Nephron (organoid): ENCODE data around the gene MALRD1.

Source experiments
- H3K27ac Mint-ChIP-seq, 3 experiments: 2 replicates each; pipeline ENCODE4 v1.8.0; 2020; ENCODE audit warnings: mixed read lengths in 3 of 3, mild to moderate bottlenecking in 2 of 3, moderate library complexity in 1 of 3
- H3K27me3 Mint-ChIP-seq: 2 replicates; pipeline ENCODE4 v1.8.0; 2021; ENCODE audit warnings: low read depth, mild to moderate bottlenecking, moderate library complexity, mixed read lengths
- H3K36me3 Mint-ChIP-seq: 2 replicates; pipeline ENCODE4 v1.8.0; 2020; ENCODE audit warnings: low read depth, mixed read lengths
- H3K4me1 Mint-ChIP-seq: 2 replicates; pipeline ENCODE4 v1.8.0; 2020; ENCODE audit warnings: mixed read lengths
- H3K4me3 Mint-ChIP-seq, 3 experiments: 2 replicates each; pipeline ENCODE4 v1.8.0; 2020; ENCODE audit warnings: mild to moderate bottlenecking in 3 of 3, mixed read lengths in 3 of 3, moderate library complexity in 2 of 3
- H3K9me3 Mint-ChIP-seq: 2 replicates; pipeline ENCODE4 v1.8.0; 2020; ENCODE audit warnings: mixed read lengths
- TF ChIP-seq, protein P1 (sequence below), 3 experiments: fragments of 200-600 bp; sonication (generic); IDR thresholded peaks; one replicate each; pipeline ENCODE4 v1.5.0; 2021; ENCODE audit warnings: antibody characterized with exemption in 3 of 3; ENCODE audit not compliant: unreplicated experiment in 3 of 3

The MALRD1 gene

DNA sequence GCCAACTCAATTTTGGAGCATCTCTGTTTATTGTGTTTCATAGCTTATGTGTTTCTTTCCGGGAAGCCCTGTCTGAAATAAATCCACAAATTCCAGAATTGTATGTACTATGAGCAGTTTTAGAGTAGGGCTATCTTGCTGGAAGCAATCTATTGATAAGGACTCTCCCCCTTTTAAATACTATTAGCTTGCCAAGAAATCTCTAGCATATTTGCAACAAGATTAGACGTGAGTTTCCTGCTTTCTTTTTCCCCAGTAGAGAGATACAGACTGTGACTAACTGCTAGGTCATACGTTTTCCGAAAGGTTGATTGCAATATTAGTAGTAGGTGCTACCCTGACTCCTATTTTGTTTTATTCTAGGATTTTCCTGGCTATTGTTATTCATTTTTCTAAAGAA, 277.0 kb downstream of the MALRD1 start:
- H3K9me3 Mint-ChIP-seq = no peaks in the 10 kb centered on the region
- H3K27me3 Mint-ChIP-seq = no peaks in the 10 kb centered on the region
- TF ChIP-seq, protein P1, sequence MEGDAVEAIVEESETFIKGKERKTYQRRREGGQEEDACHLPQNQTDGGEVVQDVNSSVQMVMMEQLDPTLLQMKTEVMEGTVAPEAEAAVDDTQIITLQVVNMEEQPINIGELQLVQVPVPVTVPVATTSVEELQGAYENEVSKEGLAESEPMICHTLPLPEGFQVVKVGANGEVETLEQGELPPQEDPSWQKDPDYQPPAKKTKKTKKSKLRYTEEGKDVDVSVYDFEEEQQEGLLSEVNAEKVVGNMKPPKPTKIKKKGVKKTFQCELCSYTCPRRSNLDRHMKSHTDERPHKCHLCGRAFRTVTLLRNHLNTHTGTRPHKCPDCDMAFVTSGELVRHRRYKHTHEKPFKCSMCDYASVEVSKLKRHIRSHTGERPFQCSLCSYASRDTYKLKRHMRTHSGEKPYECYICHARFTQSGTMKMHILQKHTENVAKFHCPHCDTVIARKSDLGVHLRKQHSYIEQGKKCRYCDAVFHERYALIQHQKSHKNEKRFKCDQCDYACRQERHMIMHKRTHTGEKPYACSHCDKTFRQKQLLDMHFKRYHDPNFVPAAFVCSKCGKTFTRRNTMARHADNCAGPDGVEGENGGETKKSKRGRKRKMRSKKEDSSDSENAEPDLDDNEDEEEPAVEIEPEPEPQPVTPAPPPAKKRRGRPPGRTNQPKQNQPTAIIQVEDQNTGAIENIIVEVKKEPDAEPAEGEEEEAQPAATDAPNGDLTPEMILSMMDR (IDR thresholded peaks at IDR 0.05; ENCODE audit: unreplicated experiment in 3 of 3) = no peak
- H3K4me1 Mint-ChIP-seq = no peaks in the 10 kb centered on the region
- no peak overlapping the region for H3K4me3 Mint-ChIP-seq
- H3K27ac Mint-ChIP-seq = no peak overlapping the region
- H3K36me3 Mint-ChIP-seq = no peaks in the 10 kb centered on the region

DNA sequence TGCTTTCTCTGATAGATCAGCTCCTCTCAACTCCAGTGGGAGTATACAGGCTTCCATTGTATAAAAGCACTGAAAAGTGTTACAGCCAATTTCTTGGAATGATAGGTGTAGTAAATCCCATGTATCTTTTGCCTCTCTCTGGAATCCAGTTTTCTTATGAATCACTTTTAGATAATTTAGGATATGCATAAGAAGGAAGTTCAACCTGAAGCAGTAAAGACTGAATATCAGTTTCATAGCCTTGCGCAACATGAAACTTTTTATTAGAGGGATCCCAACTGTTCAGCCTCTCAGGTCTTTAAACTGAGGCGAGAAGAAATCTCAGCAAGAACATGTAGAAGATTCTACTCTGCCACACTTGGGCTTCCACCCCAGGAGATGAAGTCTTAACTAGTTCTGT, 280.0 kb downstream of the MALRD1 start:
- no peak overlapping the region for H3K4me3 Mint-ChIP-seq
- H3K9me3 Mint-ChIP-seq = no peaks in the 10 kb centered on the region
- TF ChIP-seq, protein P1 (IDR thresholded peaks at IDR 0.05; ENCODE audit: unreplicated experiment in 3 of 3) = no peak
- H3K27ac Mint-ChIP-seq = no peak overlapping the region
- H3K27me3 Mint-ChIP-seq = no peaks in the 10 kb centered on the region
- H3K36me3 Mint-ChIP-seq = no peaks in the 10 kb centered on the region
- no peaks in the 10 kb centered on the region for H3K4me1 Mint-ChIP-seq

DNA sequence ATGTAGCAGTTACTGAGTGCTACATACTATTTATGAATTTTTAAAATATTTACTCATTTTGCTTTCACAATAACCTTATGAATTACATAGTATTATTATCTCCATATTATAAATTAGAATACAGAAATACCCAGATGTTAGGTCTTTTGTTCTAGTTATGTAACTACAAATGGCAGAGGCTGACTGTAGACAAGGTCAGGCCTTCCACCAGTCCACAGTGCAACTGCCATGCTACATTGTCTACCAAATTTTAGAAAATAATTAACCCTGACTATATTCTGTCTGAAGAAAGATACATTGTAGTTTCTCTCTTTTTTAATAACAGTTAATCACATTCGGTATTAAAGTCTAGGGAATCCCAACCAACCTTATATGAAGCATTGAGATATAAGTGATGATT, 280.9 kb downstream of the MALRD1 start:
- H3K36me3 Mint-ChIP-seq = no peaks in the 10 kb centered on the region
- H3K4me1 Mint-ChIP-seq = no peaks in the 10 kb centered on the region

DNA sequence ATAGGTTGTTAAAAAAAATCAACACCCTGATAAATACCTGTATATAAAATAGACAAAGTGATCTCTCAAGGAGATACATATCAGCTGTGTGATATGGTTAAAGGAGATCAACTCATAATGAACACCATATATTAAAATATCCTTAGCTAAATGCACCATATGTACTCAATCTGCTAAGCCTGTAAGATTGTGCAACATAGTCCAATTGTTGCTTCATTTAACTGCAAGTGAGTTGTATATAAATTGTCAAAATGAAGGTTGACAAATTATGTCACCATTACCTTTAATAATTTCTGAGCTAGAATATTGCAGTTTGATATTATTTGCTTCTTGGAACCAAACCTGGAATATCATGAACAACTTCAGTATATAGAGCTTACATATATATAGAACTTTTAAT, 283.7 kb downstream of the MALRD1 start:
- Mint-ChIP-seq H3K9me3 (no peaks in the 10 kb centered on the region), H3K4me3 (no peak overlapping the region), H3K4me1 (no peaks in the 10 kb centered on the region), H3K36me3 (no peaks in the 10 kb centered on the region), H3K27ac (no peak overlapping the region), H3K27me3 (no peaks in the 10 kb centered on the region)
- TF ChIP-seq, protein P1 (IDR thresholded peaks at IDR 0.05; ENCODE audit: unreplicated experiment in 3 of 3) = no peak

More for the DNA sequence above, 280.9 kb downstream of the MALRD1 start:
- TF ChIP-seq, protein P1 (IDR thresholded peaks at IDR 0.05; ENCODE audit: unreplicated experiment in 3 of 3) = no peak
- Mint-ChIP-seq H3K27ac (no peak overlapping the region), H3K9me3 (no peaks in the 10 kb centered on the region), H3K4me3 (no peak overlapping the region), H3K27me3 (no peaks in the 10 kb centered on the region)

DNA sequence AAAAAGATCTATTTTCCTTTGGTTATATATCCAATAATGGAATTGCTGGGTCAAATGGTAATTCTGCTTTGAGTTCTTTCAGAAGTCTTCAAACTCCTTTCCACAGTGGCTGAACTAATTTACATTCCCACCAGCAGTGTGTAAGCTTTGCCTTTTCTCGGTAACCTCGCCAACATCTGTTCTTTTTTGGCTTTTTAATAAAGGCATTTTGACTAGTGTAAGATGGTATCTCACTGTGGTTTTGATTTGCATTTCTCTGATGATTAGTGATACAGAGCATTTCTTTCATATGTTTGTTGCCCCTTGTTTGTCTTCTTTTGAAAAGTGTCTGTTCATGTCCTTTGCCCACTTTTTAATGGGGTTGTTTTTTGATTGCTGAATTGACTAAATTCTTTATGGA, 285.0 kb downstream of the MALRD1 start:
- Mint-ChIP-seq H3K27ac (no peak overlapping the region), H3K9me3 (no peaks in the 10 kb centered on the region), H3K4me3 (no peak overlapping the region), H3K4me1 (no peaks in the 10 kb centered on the region), H3K27me3 (no peaks in the 10 kb centered on the region), H3K36me3 (no peaks in the 10 kb centered on the region)
- TF ChIP-seq, protein P1 (IDR thresholded peaks at IDR 0.05; ENCODE audit: unreplicated experiment in 3 of 3) = no peak

DNA sequence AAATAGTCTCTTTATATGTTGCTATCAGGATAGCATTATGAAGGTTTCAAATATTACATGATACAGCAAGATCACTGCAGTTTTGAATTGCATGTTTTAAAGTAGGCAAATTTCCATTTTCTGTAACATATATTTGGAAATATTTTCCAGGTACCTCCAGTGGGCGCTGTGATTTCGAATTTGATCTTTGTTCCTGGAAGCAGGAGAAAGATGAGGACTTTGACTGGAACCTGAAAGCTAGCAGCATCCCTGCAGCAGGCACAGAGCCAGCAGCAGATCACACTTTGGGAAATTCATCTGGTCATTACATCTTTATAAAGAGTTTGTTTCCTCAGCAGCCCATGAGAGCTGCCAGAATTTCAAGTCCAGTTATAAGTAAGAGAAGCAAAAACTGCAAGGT, 299.0 kb downstream of the MALRD1 start:
- TF ChIP-seq, protein P1 (IDR thresholded peaks at IDR 0.05; ENCODE audit: unreplicated experiment in 3 of 3) = peak; percentile 26 to 48 (median 26)
- Mint-ChIP-seq H3K27ac (no peak overlapping the region), H3K4me3 (no peak overlapping the region), H3K4me1 (no peaks in the 10 kb centered on the region), H3K9me3 (no peaks in the 10 kb centered on the region), H3K36me3 (no peaks in the 10 kb centered on the region), H3K27me3 (peaks cover 7% of the 10 kb centered on the region)
